Kidney (tissue), 14 donors: ENCODE measurements around the gene PCID2. TPM values are rescaled to one million over a fixed set of nuclear protein-coding genes. Genes with fewer than 3 reads are reported as not detected.
"Not testable (repeated sequence)": the region's sequence is repeated elsewhere in the genome, so short reads cannot be mapped to it uniquely, and the experiment has no call there.

Experiments
- DNase-seq, 5 donors: peaks; one replicate each; pipeline ENCODE4 v3.0.0-alpha.2; 2013 to 2020
- FAIRE-seq: peaks from 2 replicates; lab custom pipeline; 2012; peaks lifted over from hg19 to GRCh38; lab: Jason Lieb, UNC
- H3K27ac ChIP-seq, 2 donors: one replicate each; pipeline ENCODE4 v1.7.0; 2013; ENCODE audit warnings: low read depth in 2 of 2, low read length in 2 of 2, inconsistent platforms in 1 of 2
- H3K27me3 ChIP-seq: one replicate; pipeline ENCODE4 v1.7.1; 2013; ENCODE audit warnings: low read length, inconsistent platforms; ENCODE audit not compliant: control insufficient read depth, insufficient read depth
- H3K36me3 ChIP-seq, 3 donors: one replicate each; pipeline versions ENCODE4 v1.7.0 to v1.7.1; 2013; ENCODE audit warnings: low read length in 3 of 3, control low read depth in 1 of 3, inconsistent platforms in 1 of 3; ENCODE audit not compliant: insufficient read depth in 3 of 3, control insufficient read depth in 2 of 3
- H3K4me1 ChIP-seq, 3 donors: one replicate each; pipeline versions ENCODE4 v1.7.0 to v1.7.1; 2013; ENCODE audit warnings: low read length in 3 of 3, inconsistent platforms in 1 of 3, low read depth in 1 of 3; ENCODE audit not compliant: control insufficient read depth in 2 of 3, insufficient read depth in 2 of 3
- H3K4me3 ChIP-seq, 3 donors: one replicate each; pipeline versions ENCODE4 v1.7.0 to v1.8.1; 2013; ENCODE audit warnings: low read length in 3 of 3, control low read depth in 1 of 3, inconsistent platforms in 1 of 3
- H3K9ac ChIP-seq, 3 donors: one replicate each; pipeline versions ENCODE4 v1.7.0 to v1.7.1; 2013; ENCODE audit warnings: low read length in 3 of 3, control low read depth in 1 of 3, inconsistent platforms in 1 of 3
- H3K9me3 ChIP-seq, 3 donors: one replicate each; pipeline versions ENCODE4 v1.7.0 to v1.7.1; 2013; ENCODE audit warnings: low read length in 3 of 3, control low read depth in 1 of 3, inconsistent platforms in 1 of 3; ENCODE audit not compliant: control insufficient read depth in 2 of 3, insufficient read depth in 1 of 3
- intact Hi-C: fragments of 100-400 bp; cut with DNase I; formaldehyde crosslinking; loops from one replicate; pipeline ENCODE4 v1.11.1; 2022
- polyA plus RNA-seq: library from polyadenylated mRNA; stranded (reverse); fragments of 350-450 nt; fragmentation: Illumina TruSeq; extraction: RNeasy Lipid Tissue Mini Kit (QIAGEN cat#74804); gene quantifications from one replicate; pipeline ENCODE4 v1.2.3, GENCODE V29; 2014; ENCODE audit warnings: low read depth, low replicate concordance; ENCODE audit not compliant: insufficient read depth
- total RNA-seq: library from RNA; stranded (reverse); fragmentation: NEBNext Ultra II Directional; extraction: Animal tissue kit (Norgen Biotek cat#: 25700); gene quantifications from one replicate; pipeline ENCODE4 v1.2.1, GENCODE V29; 2021
- TF ChIP-seq, protein P1 (sequence below): IDR thresholded peaks from 3 replicates; pipeline ENCODE4 v1.5.1; 2012; ENCODE audit warnings: mild to moderate bottlenecking, moderate library complexity, borderline replicate concordance; ENCODE audit not compliant: insufficient read depth; ENCODE audit errors: extremely low read depth
- donor health status: control.
- donor health status: control.
- donor health status: control.
- donor health status: control.
- donor health status: control.
- donor health status: DM: yes; HTN: yes; CAD: no.
- donor health status: Normal renal cell carcinoma (clear cell type).

Gene PCID2
- total and polyA plus RNA-seq, 2 donors from 2014 or later = 22.9 to 34.9 TPM

DNA sequence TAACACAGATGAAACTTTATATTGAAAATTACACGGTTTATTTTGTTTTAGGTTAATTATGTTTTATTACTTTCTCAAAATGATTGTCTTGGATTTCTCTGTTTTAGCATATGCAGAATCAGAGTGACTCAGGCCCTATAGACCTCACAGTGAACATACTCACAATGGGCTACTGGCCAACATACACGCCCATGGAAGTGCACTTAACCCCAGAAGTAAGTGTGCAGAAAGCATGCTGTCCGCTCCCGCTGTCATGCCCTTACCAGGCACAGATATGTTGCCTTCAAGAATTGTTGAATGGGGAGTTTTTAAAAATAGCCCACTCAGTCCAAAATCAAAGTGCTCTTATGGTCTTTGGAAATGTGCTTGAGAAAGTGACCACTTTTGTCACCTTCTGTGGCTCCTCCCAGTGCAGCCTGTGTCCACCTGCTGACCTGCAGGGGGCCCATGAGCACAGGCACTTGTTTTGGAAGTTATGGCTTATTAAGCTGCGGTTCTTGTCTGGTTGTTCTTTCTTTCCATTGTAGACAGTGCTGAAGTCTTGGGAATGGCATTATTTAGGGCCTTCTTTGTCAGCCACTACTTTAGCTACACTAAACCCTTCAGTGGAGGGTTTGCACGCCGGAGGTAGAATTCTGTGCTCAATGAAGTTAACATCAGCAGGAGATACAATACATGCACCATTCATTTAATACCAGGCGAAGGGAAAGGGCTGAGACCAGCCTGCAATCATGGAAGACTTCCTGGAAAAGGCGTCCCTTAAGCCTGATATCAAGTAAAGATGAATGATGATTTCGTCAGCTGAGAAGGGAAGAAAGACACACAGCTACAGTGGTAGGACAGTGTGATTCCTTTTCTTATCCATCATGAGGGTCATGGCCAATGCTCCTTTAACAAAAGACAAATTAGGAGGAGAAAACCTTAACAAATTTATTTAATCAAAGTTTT is 37.7 kb upstream of the PCID2 start:
- FAIRE-seq (no peak), DNase-seq (peak in 2 of 5 donors; percentile 20 to 37)
- H3K36me3 ChIP-seq = peaks cover 6 to 52% (median 43%) of the 10 kb centered on the region in 3 donors
- H3K4me1 ChIP-seq = no peaks in the 10 kb centered on the region
- no peaks in the 10 kb centered on the region for H3K9me3 ChIP-seq
- H3K4me3 ChIP-seq = no peak overlapping the region
- TF ChIP-seq, protein P1, sequence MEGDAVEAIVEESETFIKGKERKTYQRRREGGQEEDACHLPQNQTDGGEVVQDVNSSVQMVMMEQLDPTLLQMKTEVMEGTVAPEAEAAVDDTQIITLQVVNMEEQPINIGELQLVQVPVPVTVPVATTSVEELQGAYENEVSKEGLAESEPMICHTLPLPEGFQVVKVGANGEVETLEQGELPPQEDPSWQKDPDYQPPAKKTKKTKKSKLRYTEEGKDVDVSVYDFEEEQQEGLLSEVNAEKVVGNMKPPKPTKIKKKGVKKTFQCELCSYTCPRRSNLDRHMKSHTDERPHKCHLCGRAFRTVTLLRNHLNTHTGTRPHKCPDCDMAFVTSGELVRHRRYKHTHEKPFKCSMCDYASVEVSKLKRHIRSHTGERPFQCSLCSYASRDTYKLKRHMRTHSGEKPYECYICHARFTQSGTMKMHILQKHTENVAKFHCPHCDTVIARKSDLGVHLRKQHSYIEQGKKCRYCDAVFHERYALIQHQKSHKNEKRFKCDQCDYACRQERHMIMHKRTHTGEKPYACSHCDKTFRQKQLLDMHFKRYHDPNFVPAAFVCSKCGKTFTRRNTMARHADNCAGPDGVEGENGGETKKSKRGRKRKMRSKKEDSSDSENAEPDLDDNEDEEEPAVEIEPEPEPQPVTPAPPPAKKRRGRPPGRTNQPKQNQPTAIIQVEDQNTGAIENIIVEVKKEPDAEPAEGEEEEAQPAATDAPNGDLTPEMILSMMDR = no peak
- no peaks in the 10 kb centered on the region for H3K27me3 ChIP-seq
- intact Hi-C loops = no loop called here
- no peak overlapping the region for H3K9ac ChIP-seq
- H3K27ac ChIP-seq = no peak overlapping the region

DNA sequence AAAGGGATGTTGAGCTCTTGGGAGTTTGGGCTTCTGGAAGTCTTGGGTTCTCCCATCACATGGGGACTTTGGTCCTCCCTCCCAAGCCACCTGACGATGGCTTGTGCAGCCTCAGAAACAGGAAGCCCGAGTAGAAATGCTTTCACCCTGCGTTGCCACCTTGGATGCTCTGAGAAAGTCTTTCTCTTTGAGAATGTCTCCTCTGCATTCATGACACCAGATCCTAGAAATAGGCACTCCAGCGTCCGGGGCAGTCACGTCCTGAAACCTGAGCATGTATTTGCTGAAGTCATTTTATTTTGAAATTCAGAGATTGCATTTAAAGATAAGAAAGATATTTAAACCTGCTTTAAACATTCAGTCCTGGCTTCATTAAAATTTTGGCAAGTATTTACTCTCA is 35.4 kb upstream of the PCID2 start:
- Histone ChIP-seq H3K27ac (no peak overlapping the region), H3K36me3 (peaks cover 6 to 59% (median 40%) of the 10 kb centered on the region in 3 donors), H3K27me3 (no peaks in the 10 kb centered on the region), H3K4me3 (no peak overlapping the region), H3K4me1 (no peaks in the 10 kb centered on the region), H3K9me3 (no peaks in the 10 kb centered on the region), H3K9ac (no peak overlapping the region)
- TF ChIP-seq, protein P1 = no peak
- no peak for FAIRE-seq
- intact Hi-C loops = no loop called here
- DNase-seq = no peak

DNA sequence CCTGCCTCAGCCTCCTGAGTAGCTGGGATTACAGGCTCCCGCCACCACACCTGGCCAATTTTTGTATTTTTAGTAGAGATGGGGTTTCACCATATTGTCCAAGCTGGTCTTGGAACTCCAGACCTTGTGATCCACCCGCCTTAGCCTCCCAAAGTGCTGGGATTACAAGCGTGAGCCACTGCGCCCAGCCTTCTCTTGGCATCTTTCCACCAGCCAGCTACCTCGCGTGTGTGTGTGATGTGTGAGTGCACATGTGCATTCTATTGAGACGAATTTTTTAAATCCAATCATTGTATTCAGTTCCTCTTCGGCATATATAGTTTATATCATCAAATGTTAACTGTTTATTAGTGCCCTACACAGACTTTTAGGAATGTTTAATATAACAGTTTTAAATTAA is 33.2 kb upstream of the PCID2 start:
- H3K27ac ChIP-seq, FAIRE-seq, H3K4me1 ChIP-seq, intact Hi-C loops, H3K9me3 ChIP-seq, H3K4me3 ChIP-seq, H3K9ac ChIP-seq, H3K27me3 ChIP-seq, DNase-seq: not testable (repeated sequence)
- peaks cover 4 to 58% (median 32%) of the 10 kb centered on the region in 3 donors for H3K36me3 ChIP-seq

DNA sequence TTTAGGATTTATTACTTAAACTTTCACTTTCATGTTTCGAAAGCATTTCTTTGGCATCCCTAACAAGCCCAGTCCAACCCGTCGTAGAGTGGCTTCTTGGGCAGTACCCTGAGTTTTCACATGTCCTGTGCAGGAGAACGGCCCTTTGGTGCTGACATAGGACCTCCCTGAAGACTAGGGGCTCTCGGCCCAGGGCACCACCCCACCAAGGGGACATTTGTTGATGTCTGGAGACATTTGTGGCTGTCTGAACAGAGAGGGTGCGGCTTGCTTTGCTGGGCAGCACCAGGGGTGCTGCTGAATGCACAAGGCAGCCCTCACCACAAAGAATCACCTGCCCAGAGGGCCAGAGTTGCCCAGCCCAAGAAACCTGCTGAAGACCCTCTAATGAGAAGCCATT is 31.5 kb upstream of the PCID2 start:
- H3K4me3 ChIP-seq = no peak overlapping the region
- FAIRE-seq (no peak), DNase-seq (no peak)
- H3K36me3 ChIP-seq = peaks cover 2 to 53% (median 23%) of the 10 kb centered on the region in 3 donors
- no peaks in the 10 kb centered on the region for H3K27me3 ChIP-seq
- no peaks in the 10 kb centered on the region for H3K4me1 ChIP-seq
- H3K27ac ChIP-seq = no peak overlapping the region
- no peak overlapping the region for H3K9ac ChIP-seq
- TF ChIP-seq, protein P1 = no peak
- H3K9me3 ChIP-seq = no peaks in the 10 kb centered on the region
- intact Hi-C loops = no loop called here
